GM18951 (cell line): ENCODE data around the gene ZNF202.
"Not testable (repeated sequence)": the region's sequence is repeated elsewhere in the genome, so short reads cannot be mapped to it uniquely, and the experiment has no call there.

Source experiments
- POLR2A ChIP-seq: IDR thresholded peaks from 4 replicates; pipeline ENCODE4 v1.6.1; 2011; ENCODE audit warnings: mild to moderate bottlenecking; ENCODE audit not compliant: insufficient read length, insufficient read depth; ENCODE audit errors: extremely low read depth
- in situ Hi-C: fragments of 300-500 bp; cut with MboI; formaldehyde crosslinking; loops from one replicate; pipeline ENCODE4 v1.12.0; 2022; ENCODE audit warnings: low sequenced_read_pairs, mixed read lengths, inconsistent platforms; ENCODE audit not compliant: unreplicated experiment

Gene ZNF202

DNA sequence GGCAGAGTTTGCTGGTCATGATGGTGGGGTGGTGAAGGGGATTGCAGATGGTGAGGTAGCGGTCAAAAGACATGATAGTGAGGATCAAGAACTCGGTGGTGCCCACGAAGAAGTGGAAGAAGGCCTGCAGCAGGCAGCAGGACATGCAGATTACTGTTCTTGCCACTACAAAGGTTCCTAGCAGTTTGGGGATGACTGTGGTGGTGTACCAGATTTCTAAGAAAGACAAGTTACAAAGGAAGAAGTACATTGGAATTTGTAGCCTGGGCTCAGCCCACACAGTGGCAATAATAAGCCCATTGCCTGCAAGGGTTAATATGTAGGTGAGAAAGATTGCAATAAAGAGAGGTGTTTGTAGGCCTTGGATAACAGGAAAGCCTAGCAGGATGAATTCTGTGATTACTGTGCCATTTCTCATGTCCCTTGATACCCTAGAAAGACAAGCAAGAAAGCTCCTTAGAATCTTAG lies 12.7 kb upstream of the ZNF202 start, which contains the start of gene OR6X1:
TSS of gene OR6X1 (minus strand) at position 418 of the 468 bp plus-strand sequence. CDS start at position 418, 0 bp downstream.
- no peak for TF ChIP-seq POLR2A
- in situ Hi-C loops = no loop called here

GRCh38 chr11:123753110-123753509 lies 11.7 kb upstream of the ZNF202 start:
- no peak for TF ChIP-seq POLR2A
- in situ Hi-C loops = no loop called here

- TF ChIP-seq POLR2A = no peak
- in situ Hi-C loops = no loop called here
These were observed 10.3 kb upstream of the ZNF202 start for GRCh38 chr11:123751781-123752180.

DNA sequence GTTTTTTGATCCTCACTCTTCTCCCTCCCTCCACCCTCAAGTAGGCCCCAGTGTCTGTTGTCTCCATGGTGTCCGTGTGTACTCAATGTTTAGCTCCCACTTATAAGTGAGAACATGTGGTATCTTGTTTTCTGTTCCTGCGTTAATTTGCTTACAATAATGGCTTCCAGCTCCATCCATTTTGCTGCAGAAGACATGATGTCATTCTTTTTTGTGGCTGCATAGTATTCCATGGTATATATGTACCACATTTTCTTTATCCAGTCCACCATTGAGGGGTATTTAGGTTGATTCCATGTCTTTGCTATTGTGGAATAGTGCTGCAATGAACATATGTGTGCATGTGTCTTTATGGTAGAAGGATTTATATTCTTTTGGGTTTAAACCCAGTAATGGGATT lies 6.9 kb upstream of the ZNF202 start:
- in situ Hi-C loops = not testable (repeated sequence)

DNA sequence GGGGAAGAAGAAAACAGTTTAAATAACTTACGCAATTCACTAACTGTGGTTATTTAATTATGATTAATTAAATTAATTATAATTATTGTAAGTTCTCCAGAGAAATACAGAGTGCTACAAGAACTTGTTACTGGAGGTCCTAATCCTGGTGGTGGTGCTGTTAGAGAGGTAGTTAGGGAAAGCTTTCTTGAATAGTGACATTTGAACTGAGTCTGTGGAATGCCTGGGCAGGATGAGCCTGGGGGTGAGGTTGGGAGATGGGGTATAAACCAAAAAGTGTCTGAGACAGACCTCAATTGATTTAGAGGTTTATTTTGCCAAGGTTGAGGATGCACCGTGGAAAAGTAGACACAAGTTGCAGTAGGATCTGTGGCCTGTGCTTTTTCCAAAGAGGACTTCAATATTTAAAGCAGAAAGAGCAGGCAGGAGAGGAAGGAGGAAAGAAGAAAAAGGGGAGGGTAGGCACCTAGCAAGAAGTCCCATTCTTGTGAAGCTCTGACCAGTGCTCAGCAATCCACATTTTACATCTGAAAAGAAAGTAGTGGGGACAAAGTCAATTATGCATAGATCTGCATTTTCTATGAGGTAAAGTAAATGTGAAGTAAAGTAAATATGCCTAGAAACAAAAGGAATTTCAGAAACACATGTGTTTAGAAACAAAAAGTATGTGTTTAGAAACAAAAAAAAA lies 4.4 kb upstream of the ZNF202 start:
- in situ Hi-C loops = no loop called here
- no peak for TF ChIP-seq POLR2A

DNA sequence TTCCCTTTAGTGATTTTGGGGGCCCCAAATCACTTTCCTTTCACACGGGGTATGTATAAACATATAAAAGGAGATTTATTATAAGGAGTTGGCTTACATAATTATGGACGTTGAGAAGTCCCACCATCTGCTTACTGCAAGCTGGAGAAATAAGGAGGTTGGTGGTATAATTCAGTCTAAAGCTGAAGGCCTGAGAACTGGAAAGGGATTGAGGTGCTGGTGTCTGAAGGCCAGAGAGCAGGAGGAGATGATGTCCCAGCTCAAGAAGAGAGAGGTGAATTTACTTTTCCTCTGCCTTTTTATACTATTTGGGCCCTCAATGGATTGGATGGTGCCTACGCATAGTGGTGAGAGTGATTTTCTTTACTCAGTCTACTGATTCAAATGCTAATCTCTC lies 1.3 kb upstream of the ZNF202 start:
- no peak for TF ChIP-seq POLR2A
- in situ Hi-C loops = no loop called here

GRCh38 chr11:123742031-123742723 lies 717 bp upstream of the ZNF202 start:
- no peak for TF ChIP-seq POLR2A
- in situ Hi-C loops = no loop called here

DNA sequence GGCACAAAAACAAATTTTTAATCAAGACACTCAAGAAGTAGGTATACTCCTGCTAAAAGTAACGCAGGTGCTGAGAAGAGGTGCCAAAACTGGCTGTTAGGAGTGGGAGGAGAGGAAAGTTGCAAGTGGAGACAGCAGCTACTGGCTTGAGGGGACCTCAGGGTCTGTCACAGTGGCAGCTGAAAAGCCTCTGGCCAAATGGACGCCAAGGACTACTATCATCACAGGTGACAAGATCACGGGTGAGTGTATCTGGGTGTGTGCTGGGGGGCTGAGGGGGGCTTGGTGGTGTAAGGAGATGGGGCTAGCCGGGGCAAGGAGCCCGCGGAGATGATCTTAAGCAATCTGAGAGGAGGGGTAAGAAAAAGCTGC lies 687 bp downstream of the ZNF202 start:
- TF ChIP-seq POLR2A = no peak
- in situ Hi-C loops = no loop called here

- in situ Hi-C loops = no loop called here
These were observed 3.1 kb downstream of the ZNF202 start for GRCh38 chr11:123738374-123738773.

GRCh38 chr11:123736769-123737168 lies 4.7 kb downstream of the ZNF202 start:
- no peak for TF ChIP-seq POLR2A
- in situ Hi-C loops = no loop called here

More at GRCh38 chr11:123738374-123738773, 3.1 kb downstream of the ZNF202 start:
- TF ChIP-seq POLR2A = no peak

DNA sequence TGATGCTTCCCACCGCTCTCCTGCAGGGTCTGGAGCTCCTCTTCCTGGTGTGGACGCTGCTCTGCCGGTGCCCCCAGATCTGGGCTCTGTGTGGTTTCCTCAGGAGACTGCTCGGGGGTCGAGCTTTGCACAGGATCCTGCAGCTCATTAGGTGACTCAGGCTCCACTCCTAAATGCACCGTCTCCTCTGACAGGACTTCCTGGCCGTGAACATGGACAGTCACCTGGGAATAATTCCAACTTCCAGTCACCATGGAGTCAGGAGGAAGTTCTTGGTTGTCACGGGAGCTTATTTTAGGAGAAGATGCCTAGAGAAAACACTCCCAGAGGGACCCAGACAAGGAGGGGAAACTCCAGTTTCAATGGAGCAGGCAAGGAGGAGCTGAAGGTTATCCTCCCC lies 11.9 kb downstream of the ZNF202 start:
- TF ChIP-seq POLR2A = no peak
- in situ Hi-C loops = no loop called here

- in situ Hi-C loops = no loop called here
- no peak for TF ChIP-seq POLR2A
These were observed 15.3 kb downstream of the ZNF202 start for GRCh38 chr11:123725995-123726655.

DNA sequence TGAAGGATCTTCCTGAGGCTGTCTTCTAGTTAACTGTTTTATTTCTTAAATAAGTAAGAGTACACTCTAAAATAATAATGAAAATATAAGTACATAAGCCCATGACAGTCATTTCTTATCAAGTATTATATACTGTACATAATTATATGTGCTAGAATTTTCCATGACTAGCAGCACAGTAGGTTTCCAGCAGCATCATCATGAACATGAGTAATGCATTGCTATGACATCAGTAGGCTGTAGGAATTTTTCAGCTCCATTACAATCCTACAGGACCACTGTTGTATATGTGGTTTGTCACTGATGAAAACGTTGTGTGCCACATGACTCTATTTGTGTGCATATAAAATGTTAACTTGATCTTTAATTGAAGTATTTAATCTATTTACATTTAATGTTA lies 22.0 kb downstream of the ZNF202 start:
- TF ChIP-seq POLR2A = no peak
- in situ Hi-C loops = no loop called here

GRCh38 chr11:123718469-123718868 lies 23.0 kb downstream of the ZNF202 start:
- in situ Hi-C loops = no loop called here
- TF ChIP-seq POLR2A = no peak
